WI38 (cell line): ENCODE results near the gene CCDC197.

Source experiments
- H3K4me3 ChIP-seq: 2 replicates; pipeline ENCODE4 v1.5.1; 2011; ENCODE audit warnings: low read depth, mild to moderate bottlenecking, control low read depth, low read length
- TF ChIP-seq, protein P1 (sequence below): IDR thresholded peaks from 2 replicates; pipeline ENCODE4 v1.5.1; 2012; ENCODE audit warnings: low read depth, mild to moderate bottlenecking, control low read depth, low read length

Gene CCDC197

GRCh38 chr14:93962701-93963601, 34.1 kb upstream of the CCDC197 start:
- TF ChIP-seq, protein P1, sequence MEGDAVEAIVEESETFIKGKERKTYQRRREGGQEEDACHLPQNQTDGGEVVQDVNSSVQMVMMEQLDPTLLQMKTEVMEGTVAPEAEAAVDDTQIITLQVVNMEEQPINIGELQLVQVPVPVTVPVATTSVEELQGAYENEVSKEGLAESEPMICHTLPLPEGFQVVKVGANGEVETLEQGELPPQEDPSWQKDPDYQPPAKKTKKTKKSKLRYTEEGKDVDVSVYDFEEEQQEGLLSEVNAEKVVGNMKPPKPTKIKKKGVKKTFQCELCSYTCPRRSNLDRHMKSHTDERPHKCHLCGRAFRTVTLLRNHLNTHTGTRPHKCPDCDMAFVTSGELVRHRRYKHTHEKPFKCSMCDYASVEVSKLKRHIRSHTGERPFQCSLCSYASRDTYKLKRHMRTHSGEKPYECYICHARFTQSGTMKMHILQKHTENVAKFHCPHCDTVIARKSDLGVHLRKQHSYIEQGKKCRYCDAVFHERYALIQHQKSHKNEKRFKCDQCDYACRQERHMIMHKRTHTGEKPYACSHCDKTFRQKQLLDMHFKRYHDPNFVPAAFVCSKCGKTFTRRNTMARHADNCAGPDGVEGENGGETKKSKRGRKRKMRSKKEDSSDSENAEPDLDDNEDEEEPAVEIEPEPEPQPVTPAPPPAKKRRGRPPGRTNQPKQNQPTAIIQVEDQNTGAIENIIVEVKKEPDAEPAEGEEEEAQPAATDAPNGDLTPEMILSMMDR, result no peak
- H3K4me3 ChIP-seq, result no peak overlapping the region

- no peak overlapping the region for H3K4me3 ChIP-seq
- TF ChIP-seq, protein P1, result no peak
These were observed 33.4 kb upstream of the CCDC197 start for GRCh38 chr14:93963692-93964091.

DNA sequence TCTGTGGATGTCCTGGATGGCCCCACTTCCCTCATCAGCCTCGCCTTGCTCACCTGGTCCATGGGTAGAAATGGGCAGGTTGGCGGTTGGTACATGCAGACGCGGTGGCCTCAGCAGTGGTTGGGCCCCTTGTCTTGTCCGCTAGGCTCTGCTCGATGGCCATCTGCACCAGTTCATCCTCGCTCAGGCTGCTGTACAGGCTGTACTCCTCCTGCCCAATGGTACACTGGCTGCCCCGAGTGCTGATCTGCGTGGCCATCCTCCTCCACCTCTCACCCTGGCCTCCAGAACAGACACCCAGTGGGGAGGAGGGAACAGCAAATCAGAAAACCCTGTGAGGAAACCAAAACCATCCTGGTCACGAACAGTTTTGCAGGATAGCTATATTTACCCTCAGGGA, 32.8 kb upstream of the CCDC197 start:
- H3K4me3 ChIP-seq, result no peak overlapping the region
- TF ChIP-seq, protein P1, result no peak

DNA sequence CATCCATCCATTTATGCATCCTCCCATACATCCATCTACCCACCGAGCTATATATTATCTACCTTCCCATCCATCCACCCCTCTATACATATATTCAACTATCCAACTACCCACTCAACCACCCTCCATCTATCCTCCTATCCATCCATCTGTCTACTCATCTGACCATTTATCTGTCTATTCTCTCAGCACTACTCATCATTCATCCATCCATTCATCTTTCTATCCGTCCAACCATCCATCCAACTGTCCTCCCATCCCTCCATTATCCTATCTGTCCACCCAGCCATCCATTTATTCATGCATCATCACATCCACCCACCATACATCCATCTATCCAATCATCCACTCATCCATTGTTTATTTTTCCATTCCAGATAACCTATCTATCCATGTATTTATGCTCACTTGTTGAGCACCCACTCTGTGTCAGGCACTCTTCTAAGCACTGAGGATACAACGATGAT, 32.2 kb upstream of the CCDC197 start:
- H3K4me3 ChIP-seq, result no peak overlapping the region
- TF ChIP-seq, protein P1, result no peak

DNA sequence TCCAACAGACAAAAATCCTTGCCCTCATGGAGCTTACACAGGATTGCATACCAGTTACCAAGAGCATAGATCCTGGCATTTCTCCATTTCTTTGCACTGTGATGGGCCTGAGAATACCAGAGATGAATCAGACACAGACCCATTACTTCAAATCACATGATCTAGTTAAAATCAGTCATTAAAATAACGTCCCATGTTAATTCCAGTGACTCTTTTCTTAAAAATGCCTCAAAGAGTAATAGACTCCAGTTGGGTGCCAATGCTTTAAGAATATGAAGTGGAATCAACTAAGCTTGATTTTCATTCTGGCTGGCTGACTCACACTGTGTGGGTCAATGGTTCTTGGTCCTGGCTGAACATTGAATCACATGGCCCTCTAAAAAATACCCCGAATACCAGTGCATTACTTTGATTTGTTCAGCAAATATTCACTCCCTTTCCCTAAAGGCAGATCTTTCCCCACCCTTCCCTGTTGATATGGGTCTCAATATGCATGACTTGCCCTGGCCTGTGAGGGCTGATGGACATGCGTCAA, 31.7 kb upstream of the CCDC197 start:
- TF ChIP-seq, protein P1, result no peak
- H3K4me3 ChIP-seq, result no peak overlapping the region

DNA sequence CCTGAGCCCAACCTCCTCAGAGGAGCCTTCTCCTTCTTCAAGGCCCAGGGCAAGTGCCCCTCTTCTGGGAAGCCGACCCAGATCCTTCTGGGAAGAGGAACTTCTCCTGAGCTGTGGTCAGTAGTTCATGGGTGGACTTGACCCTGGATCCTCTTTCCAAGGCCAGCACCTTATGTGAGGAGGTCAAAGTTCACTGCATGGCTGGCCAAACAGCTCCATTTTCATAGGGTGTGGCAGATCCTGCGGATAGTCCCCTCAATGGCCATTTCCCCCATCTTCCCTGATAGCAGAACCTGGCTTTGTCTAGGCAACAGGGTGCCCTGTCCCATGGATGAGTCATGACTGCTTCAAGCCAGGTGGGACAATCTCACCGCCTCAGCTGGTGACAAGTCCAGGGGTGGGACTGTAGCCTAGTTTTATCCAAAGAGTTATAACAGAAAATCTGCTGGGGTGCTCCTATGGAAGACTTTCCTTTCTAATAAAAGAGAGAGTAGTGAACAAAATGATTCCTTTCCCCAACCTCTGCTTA, 31.1 kb upstream of the CCDC197 start:
- TF ChIP-seq, protein P1, result no peak
- H3K4me3 ChIP-seq, result no peak overlapping the region
